ENCODE measurements around the gene MSH2. TPM values are rescaled to one million over a fixed set of nuclear protein-coding genes. Genes with fewer than 3 reads are reported as not detected.

Gene MSH2
- total RNA-seq: 23.1 and 25.2 TPM in 2 replicates

GRCh38 chr2:47402805-47403608 lies at the start of gene MSH2:
TSS of gene MSH2 (plus strand) at chr2:47403156. CDS start at chr2:47403192, 36 bp downstream.
- intact Hi-C loops (cut with micrococcal nuclease): loop anchor here (2.0 kb wide), 1 partner anchor 504 kb away; the partner anchor contains the start of gene FBXO11
- peak; percentile 83 for DNase-seq
- H3K36me3 Mint-ChIP-seq (ENCODE audit: low read depth): peaks cover 22% of the 10 kb centered on the region
- no peaks in the 10 kb centered on the region for H3K9me3 Mint-ChIP-seq
- no peaks in the 10 kb centered on the region for H3K27me3 Mint-ChIP-seq
- TF ChIP-seq CTCF (IDR thresholded peaks at IDR 0.05): no peak
- CTCF ChIA-PET: interaction anchor here (1.1 to 1.7 kb wide), 5 partner anchors 15 to 364 kb away, joined by 4 to 6 read pairs (median 5); no protein-coding TSS in a partner anchor
- H3K4me3 Mint-ChIP-seq: peak within 1 kb of the TSS; percentile 95
- POLR2A ChIA-PET: interaction anchor here (0.5 to 1.4 kb wide), 9 partner anchors 11 to 1100 kb away, joined by 3 to 8 read pairs (median 3); partner anchors contain the start of gene MSH6
- peak within 1 kb of the TSS; percentile 90 for H3K27ac Mint-ChIP-seq
- peaks cover 25% of the 10 kb centered on the region for H3K4me1 Mint-ChIP-seq
- peak; percentile 97 for ATAC-seq (ENCODE audit: low read depth)

- ChIA-PET POLR2A (interaction anchor here (0.7 kb wide), 1 partner anchor 187 kb away, joined by 6 read pairs; no protein-coding TSS in a partner anchor), CTCF (no interaction called here)
- Mint-ChIP-seq H3K4me1 (no peaks in the 10 kb centered on the region), H3K36me3 (ENCODE audit: low read depth) (no peaks in the 10 kb centered on the region), H3K27ac (no peak overlapping the region), H3K9me3 (no peaks in the 10 kb centered on the region), H3K4me3 (no peak overlapping the region), H3K27me3 (peaks cover 2% of the 10 kb centered on the region)
- no peak for TF ChIP-seq CTCF (IDR thresholded peaks at IDR 0.05)
- ATAC-seq (ENCODE audit: low read depth) (no peak), DNase-seq (no peak)
- intact Hi-C loops (cut with micrococcal nuclease): no loop called here
Observed at GRCh38 chr2:47354013-47354847, 48.7 kb upstream of the MSH2 start.

- Mint-ChIP-seq H3K4me1 (no peaks in the 10 kb centered on the region), H3K4me3 (no peak overlapping the region), H3K36me3 (ENCODE audit: low read depth) (no peaks in the 10 kb centered on the region), H3K27ac (no peak overlapping the region), H3K27me3 (peaks cover 2% of the 10 kb centered on the region), H3K9me3 (no peaks in the 10 kb centered on the region)
- ChIA-PET POLR2A (interaction anchor here (0.7 kb wide), 1 partner anchor 188 kb away, joined by 6 read pairs; no protein-coding TSS in a partner anchor), CTCF (no interaction called here)
- ATAC-seq (ENCODE audit: low read depth): no peak
- no peak for DNase-seq
- TF ChIP-seq CTCF (IDR thresholded peaks at IDR 0.05): no peak
- intact Hi-C loops (cut with micrococcal nuclease): no loop called here
Observed at GRCh38 chr2:47354848-47355204, 48.1 kb upstream of the MSH2 start.

GRCh38 chr2:47357483-47357882 lies 45.5 kb upstream of the MSH2 start:
- no peak overlapping the region for H3K4me3 Mint-ChIP-seq
- ATAC-seq (ENCODE audit: low read depth) (no peak), DNase-seq (no peak)
- H3K27me3 Mint-ChIP-seq: peaks cover 2% of the 10 kb centered on the region
- no peaks in the 10 kb centered on the region for H3K4me1 Mint-ChIP-seq
- no peak for TF ChIP-seq CTCF (IDR thresholded peaks at IDR 0.05)
- intact Hi-C loops (cut with micrococcal nuclease): no loop called here
- no peaks in the 10 kb centered on the region for H3K9me3 Mint-ChIP-seq
- CTCF ChIA-PET: no interaction called here
- H3K27ac Mint-ChIP-seq: no peak overlapping the region
- POLR2A ChIA-PET: no interaction called here
- no peaks in the 10 kb centered on the region for H3K36me3 Mint-ChIP-seq (ENCODE audit: low read depth)
